ENCODE results near the gene VTI1B. TPM values are rescaled to one million over a fixed set of nuclear protein-coding genes. Genes with fewer than 3 reads are reported as not detected.

The VTI1B gene
- total RNA-seq, 1 donor = 21.3 TPM

Small RNAs within 50 kb of the gene (small RNA-seq; reads per million reads assigned to genes)
- not detected for gene AL132640.3
- not detected for gene RF00019
- not detected for gene RN7SL369P
- not detected for gene RNA5SP386

Other genes with a start within 250 kb of the VTI1B start
- gene TMEM229B, start 185.9 kb downstream of the VTI1B start, total RNA-seq = 46.3 TPM
- 0.27 TPM for gene PLEKHH1, start 141.3 kb downstream of the VTI1B start, total RNA-seq
- 14.0 TPM for gene PIGH, start 74.4 kb downstream of the VTI1B start, total RNA-seq
- gene ARG2, start 54.7 kb downstream of the VTI1B start, total RNA-seq = 28.0 TPM
- 62.5 TPM for gene RDH11, start 21.1 kb upstream of the VTI1B start, total RNA-seq
- not detected for gene RDH12, start 27.3 kb upstream of the VTI1B start, total RNA-seq
- gene ZFYVE26, start 142.0 kb upstream of the VTI1B start, total RNA-seq = 22.1 TPM
- gene RAD51B, start 145.1 kb upstream of the VTI1B start, total RNA-seq = 22.4 TPM